ENCODE data around the gene GMFB. TPM values are rescaled to one million over a fixed set of nuclear protein-coding genes. Genes with fewer than 3 reads are reported as not detected.

Gene GMFB
- total RNA-seq, 1 experiment from 2014 or later: 85.2 TPM

DNA sequence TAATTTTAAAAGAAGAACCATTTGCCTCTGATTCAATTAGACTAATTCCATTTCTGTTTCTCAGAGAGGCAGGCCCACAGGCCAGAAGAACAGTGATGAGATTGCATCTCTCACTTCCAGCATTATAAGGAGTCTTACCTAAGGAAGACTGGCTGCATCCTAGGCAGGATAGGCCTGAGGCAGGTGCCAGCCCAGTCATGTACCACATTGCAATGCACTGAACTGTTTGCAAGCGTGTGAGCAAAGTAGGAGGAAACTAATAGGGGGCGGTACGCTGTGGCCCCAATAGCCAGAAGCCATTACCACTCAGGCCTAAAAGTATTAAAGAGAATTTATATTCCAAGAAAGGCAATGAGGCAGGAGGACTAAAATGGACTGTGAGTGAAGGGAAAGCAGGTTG, 35.5 kb downstream of the GMFB start:
- Histone ChIP-seq H3K9me2 (replicated peaks; ENCODE audit: low read length) (no peaks in the 10 kb centered on the region), H2AFZ (ENCODE audit: low read length) (no peak overlapping the region), H3K4me1 (ENCODE audit: insufficient read depth, low read length) (no peaks in the 10 kb centered on the region), H3F3A (ENCODE audit: low read length, unreplicated experiment) (no peaks in the 10 kb centered on the region), H3K9ac (ENCODE audit: low read length) (no peak overlapping the region), H3K27me3 (ENCODE audit: low read length) (no peaks in the 10 kb centered on the region), H3K79me2 (ENCODE audit: low read length) (no peaks in the 10 kb centered on the region), H3K4me3 (ENCODE audit: low read length) (no peak overlapping the region), H3K9me3 (ENCODE audit: low read length) (no peaks in the 10 kb centered on the region), H3K27ac (ENCODE audit: low read length) (no peak overlapping the region), H3K4me2 (ENCODE audit: low read length) (no peak overlapping the region), H4K20me1 (ENCODE audit: low read length) (no peaks in the 10 kb centered on the region), H3K36me3 (ENCODE audit: low read depth, low read length) (no peaks in the 10 kb centered on the region)
- no TSS peak for BruUV-seq (replicated peaks)
- CTCF ChIA-PET: no interaction called here
- TF ChIP-seq EZH2phosphoT487 (IDR thresholded peaks at IDR 0.05; ENCODE audit: borderline replicate concordance, low read length): no peak
- no peak for TF ChIP-seq EZH2 (IDR thresholded peaks at IDR 0.05; ENCODE audit: low read length, unreplicated experiment)
- no peak for TF ChIP-seq CTCF (conservative IDR thresholded peaks at IDR 0.05; ENCODE audit: low read depth, low read length)
- ATAC-seq (no peak), DNase-seq (no peak)
- POLR2A ChIA-PET (ENCODE audit: unreplicated experiment): no interaction called here
- intact Hi-C loops (cut with micrococcal nuclease): no loop called here

DNA sequence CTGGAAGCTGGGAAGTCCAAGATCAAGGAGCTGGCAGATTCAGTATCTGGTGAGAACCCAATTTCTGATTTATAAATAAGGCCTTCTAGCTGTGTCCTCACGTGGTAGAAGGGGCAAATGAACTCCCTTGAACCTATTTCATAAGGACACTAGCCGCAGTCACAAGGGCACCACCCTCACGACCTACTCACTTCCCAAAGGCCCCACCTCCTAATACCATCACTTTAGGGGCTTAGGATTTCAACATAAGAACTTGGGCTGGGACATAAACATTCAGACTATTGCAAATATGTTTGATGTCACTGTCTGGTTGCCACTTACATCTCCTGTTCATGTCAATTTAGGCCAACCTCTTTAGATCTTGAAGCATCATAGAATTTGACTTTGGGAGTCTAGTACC, 36.8 kb downstream of the GMFB start:
- no peaks in the 10 kb centered on the region for H4K20me1 ChIP-seq (ENCODE audit: low read length)
- intact Hi-C loops (cut with micrococcal nuclease): no loop called here
- no peak overlapping the region for H3K9ac ChIP-seq (ENCODE audit: low read length)
- no peak overlapping the region for H3K27ac ChIP-seq (ENCODE audit: low read length)
- H3F3A ChIP-seq (ENCODE audit: low read length, unreplicated experiment): no peaks in the 10 kb centered on the region
- H3K4me1 ChIP-seq (ENCODE audit: insufficient read depth, low read length): peaks cover 6% of the 10 kb centered on the region
- no peaks in the 10 kb centered on the region for H3K9me2 ChIP-seq (replicated peaks; ENCODE audit: low read length)
- ChIA-PET CTCF (no interaction called here), POLR2A (ENCODE audit: unreplicated experiment) (interaction anchor here (0.6 kb wide), 1 partner anchor 16 kb away, joined by 6 read pairs; no protein-coding TSS in a partner anchor)
- H3K9me3 ChIP-seq (ENCODE audit: low read length): no peaks in the 10 kb centered on the region
- TF ChIP-seq EZH2 (IDR thresholded peaks at IDR 0.05; ENCODE audit: low read length, unreplicated experiment): no peak
- TF ChIP-seq CTCF (conservative IDR thresholded peaks at IDR 0.05; ENCODE audit: low read depth, low read length): no peak
- TF ChIP-seq EZH2phosphoT487 (IDR thresholded peaks at IDR 0.05; ENCODE audit: borderline replicate concordance, low read length): no peak
- DNase-seq (no peak), ATAC-seq (no peak)
- H3K27me3 ChIP-seq (ENCODE audit: low read length): no peaks in the 10 kb centered on the region
- BruUV-seq (replicated peaks): no TSS peak
- no peak overlapping the region for H3K4me2 ChIP-seq (ENCODE audit: low read length)
- no peak overlapping the region for H3K4me3 ChIP-seq (ENCODE audit: low read length)
- no peaks in the 10 kb centered on the region for H3K79me2 ChIP-seq (ENCODE audit: low read length)
- H3K36me3 ChIP-seq (ENCODE audit: low read depth, low read length): no peaks in the 10 kb centered on the region
- no peak overlapping the region for H2AFZ ChIP-seq (ENCODE audit: low read length)

DNA sequence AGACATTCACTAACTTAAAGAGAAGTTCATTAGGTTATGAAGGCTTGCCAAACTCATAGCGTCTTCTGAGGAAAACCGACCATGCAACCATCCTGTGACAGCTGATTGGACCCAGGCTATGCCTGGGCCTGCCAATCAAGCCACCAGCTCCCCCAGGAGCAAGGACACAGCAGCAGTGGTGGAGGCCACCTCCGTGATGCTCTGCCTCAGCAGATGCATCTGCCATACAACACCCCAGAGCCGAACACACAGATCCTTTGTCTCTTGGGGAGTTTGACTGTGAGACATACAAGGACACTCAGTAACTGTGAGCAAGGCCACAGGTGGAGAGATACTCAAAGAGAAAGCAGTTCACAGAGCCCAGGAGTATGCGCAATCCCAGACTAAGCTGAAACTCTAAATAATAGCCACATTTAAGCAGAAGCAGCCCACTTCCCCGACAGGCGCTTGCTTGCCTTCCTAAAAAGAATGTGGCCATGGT, 37.6 kb downstream of the GMFB start:
- ChIA-PET POLR2A (ENCODE audit: unreplicated experiment) (interaction anchor here (0.6 kb wide), 2 partner anchors 15 to 679 kb away, joined by 3 to 6 read pairs; no protein-coding TSS in a partner anchor), CTCF (no interaction called here)
- Histone ChIP-seq H3F3A (ENCODE audit: low read length, unreplicated experiment) (no peaks in the 10 kb centered on the region), H3K9me3 (ENCODE audit: low read length) (no peaks in the 10 kb centered on the region), H3K36me3 (ENCODE audit: low read depth, low read length) (no peaks in the 10 kb centered on the region), H3K27ac (ENCODE audit: low read length) (no peak overlapping the region), H3K79me2 (ENCODE audit: low read length) (no peaks in the 10 kb centered on the region), H3K27me3 (ENCODE audit: low read length) (no peaks in the 10 kb centered on the region), H2AFZ (ENCODE audit: low read length) (no peak overlapping the region), H3K4me1 (ENCODE audit: insufficient read depth, low read length) (peaks cover 14% of the 10 kb centered on the region), H3K9ac (ENCODE audit: low read length) (no peak overlapping the region), H3K9me2 (replicated peaks; ENCODE audit: low read length) (no peaks in the 10 kb centered on the region), H3K4me3 (ENCODE audit: low read length) (no peak overlapping the region), H3K4me2 (ENCODE audit: low read length) (no peak overlapping the region), H4K20me1 (ENCODE audit: low read length) (no peaks in the 10 kb centered on the region)
- DNase-seq (no peak), ATAC-seq (no peak)
- intact Hi-C loops (cut with micrococcal nuclease): no loop called here
- BruUV-seq (replicated peaks): no TSS peak
- TF ChIP-seq EZH2phosphoT487 (IDR thresholded peaks at IDR 0.05; ENCODE audit: borderline replicate concordance, low read length): no peak
- TF ChIP-seq EZH2 (IDR thresholded peaks at IDR 0.05; ENCODE audit: low read length, unreplicated experiment): no peak
- no peak for TF ChIP-seq CTCF (conservative IDR thresholded peaks at IDR 0.05; ENCODE audit: low read depth, low read length)
